Astrocyte (in vitro differentiated cells and primary cell): ENCODE results near the gene TLE1.

ENCODE experiments used
- CTCF ChIP-seq: IDR thresholded peaks from 2 replicates; pipeline ENCODE4 v1.5.1; 2011; ENCODE audit warnings: low read depth, mild to moderate bottlenecking, inconsistent platforms, low read length, moderate library complexity; ENCODE audit not compliant: insufficient read depth
- EZH2 ChIP-seq: IDR thresholded peaks from 2 replicates; pipeline ENCODE4 v1.6.1; 2012; ENCODE audit warnings: mild to moderate bottlenecking, low read length, inconsistent platforms; ENCODE audit not compliant: insufficient read depth

GRCh38 chr9:81563739-81564138 lies 125.6 kb downstream of the TLE1 start:
- TF ChIP-seq CTCF (no peak), EZH2 (no peak)
